Upper lobe of left lung (tissue), 6 donors: ENCODE data around the gene UGT1A1. TPM values are rescaled to one million over a fixed set of nuclear protein-coding genes. Genes with fewer than 3 reads are reported as not detected.

ENCODE experiments used
- ATAC-seq, 2 donors: fragments of 200-7000 bp; cut with Tn5 transposase; one replicate each; pipeline ENCODE4 v1.9.1; 2022; ENCODE audit warnings: mild to moderate bottlenecking in 2 of 2, moderate library complexity in 2 of 2; ENCODE audit not compliant: low FRiP score in 2 of 2
- DNase-seq, 2 donors: peaks; one replicate each; pipeline ENCODE4 v3.0.0-alpha.2; 2019 to 2020
- H3K27ac ChIP-seq, 4 donors: fragments of 200-600 bp; sonication (generic); one replicate each; pipeline ENCODE4 v1.5.1; 2016 to 2019
- H3K27me3 ChIP-seq, 4 donors: fragments of 200-600 bp; sonication (generic); one replicate each; pipeline ENCODE4 v1.5.1; 2017 to 2019
- H3K36me3 ChIP-seq, 4 donors: fragments of 200-600 bp; sonication (generic); one replicate each; pipeline ENCODE4 v1.5.1; 2016 to 2019
- H3K4me1 ChIP-seq, 4 donors: fragments of 200-600 bp; sonication (generic); one replicate each; pipeline ENCODE4 v1.5.1; 2018 to 2019
- H3K4me3 ChIP-seq, 4 donors: fragments of 200-600 bp; sonication (generic); one replicate each; pipeline ENCODE4 v1.5.1; 2017 to 2019; ENCODE audit warnings: mild to moderate bottlenecking in 2 of 4, moderate library complexity in 1 of 4
- H3K9me3 ChIP-seq, 4 donors: fragments of 200-600 bp; sonication (generic); one replicate each; pipeline ENCODE4 v1.5.1; 2018 to 2019
- CTCF ChIP-seq, 6 experiments: fragments of 450-650 bp in 4 of 6; fragments of 200-600 bp in 2 of 6; sonication (generic) in 2 of 6; IDR thresholded peaks; one replicate each; pipeline ENCODE4 v1.5.1; 2016 to 2019; ENCODE audit warnings: antibody characterized with exemption in 6 of 6
- EP300 ChIP-seq, 4 donors: sonication (generic); formaldehyde crosslinking; IDR thresholded peaks; one replicate each; pipeline ENCODE4 v1.5.1; 2017; ENCODE audit warnings: antibody characterized with exemption in 4 of 4, control low read depth in 2 of 4
- POLR2A ChIP-seq, 4 donors: fragments of 450-650 bp; IDR thresholded peaks; one replicate each; pipeline ENCODE4 v1.5.1; 2016 to 2017; ENCODE audit warnings: antibody characterized with exemption in 4 of 4, mild to moderate bottlenecking in 2 of 4
- POLR2AphosphoS5 ChIP-seq, 2 donors: sonication (generic); formaldehyde crosslinking; IDR thresholded peaks; one replicate each; pipeline ENCODE4 v1.5.1; 2017; ENCODE audit warnings: antibody characterized with exemption in 2 of 2
- WGBS, 2 donors: methylation state at CpG; one replicate each; pipeline ENCODE4 v1.1.5; 2017 to 2018; 5-methylcytosine and 5-hydroxymethylcytosine counted together
- total RNA-seq, 6 donors: library from RNA; depleted of rRNA in 4 of 6; stranded (reverse); fragments of >200 nt in 4 of 6; gene quantifications; one replicate each; pipeline versions ENCODE4 v1.1.0 to v1.2.1, GENCODE V29; 2016 to 2021
- donor health status: DM: no; HTN: no; CAD: no; lungs with moderate emphysema.
- donor health status: DM: no; HTN: yes; CAD: no; lungs with severe emphysema.

UGT1A1 gene
- total RNA-seq, 6 donors from 2014 or later = 0.15 to 1.4 (median 1.0) TPM; not detected in 3

DNA sequence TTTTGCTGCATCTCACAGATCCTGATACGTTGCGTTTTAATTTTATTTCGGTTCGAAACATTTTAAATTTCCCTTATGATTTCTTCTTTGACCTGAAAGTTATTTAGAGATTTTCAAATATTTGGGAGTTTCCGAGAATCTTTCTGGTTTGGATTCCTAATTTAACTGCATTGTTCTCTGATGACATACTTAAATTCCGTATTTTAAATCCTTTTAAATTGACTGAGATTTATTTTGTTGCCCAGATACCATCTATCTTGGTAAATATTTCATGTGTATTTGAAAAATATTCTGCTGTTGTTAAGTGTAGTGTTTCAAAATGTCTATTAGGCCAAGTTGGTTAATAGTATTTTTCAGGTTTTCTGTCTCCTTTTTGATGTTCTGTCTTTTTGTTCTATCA, 55.8 kb downstream of the UGT1A1 start:
- Histone ChIP-seq H3K9me3 (no peaks in the 10 kb centered on the region), H3K4me3 (no peak overlapping the region), H3K27me3 (no peaks in the 10 kb centered on the region), H3K36me3 (no peaks in the 10 kb centered on the region), H3K4me1 (no peaks in the 10 kb centered on the region), H3K27ac (no peak overlapping the region)
- WGBS, 2 donors = 83 to 84% methylated on average over 6 of the region's 6 CpGs
- ATAC-seq (no peak), DNase-seq (no peak)
- no peak for TF ChIP-seq EP300 (IDR thresholded peaks at IDR 0.05)
- TF ChIP-seq POLR2A (IDR thresholded peaks at IDR 0.05) = no peak
- no peak for TF ChIP-seq CTCF (IDR thresholded peaks at IDR 0.05)
- TF ChIP-seq POLR2AphosphoS5 (IDR thresholded peaks at IDR 0.05) = no peak

DNA sequence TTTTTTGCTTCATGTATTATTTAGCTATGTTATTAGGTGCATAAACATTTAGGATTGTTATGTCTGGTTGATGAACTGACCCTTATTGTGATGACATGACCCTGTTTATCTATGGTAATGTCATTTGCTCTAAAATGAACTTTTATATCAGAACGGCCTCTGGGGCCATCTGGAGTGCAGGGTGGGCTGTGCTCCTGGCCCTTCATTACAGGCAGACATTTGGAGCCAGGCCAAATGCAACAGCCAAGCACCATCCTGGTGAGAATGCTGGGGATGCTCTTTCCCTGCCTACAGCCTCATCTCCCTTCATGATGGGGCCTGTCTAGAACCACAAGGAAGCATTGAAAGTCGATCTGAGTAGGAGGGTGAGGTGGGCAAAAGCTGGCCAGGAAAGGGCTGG, 56.3 kb downstream of the UGT1A1 start:
- TF ChIP-seq POLR2AphosphoS5 (IDR thresholded peaks at IDR 0.05) = no peak
- no peak for TF ChIP-seq CTCF (IDR thresholded peaks at IDR 0.05)
- no peak for TF ChIP-seq POLR2A (IDR thresholded peaks at IDR 0.05)
- no peak for TF ChIP-seq EP300 (IDR thresholded peaks at IDR 0.05)
- H3K4me3 ChIP-seq = no peak overlapping the region
- no peaks in the 10 kb centered on the region for H3K9me3 ChIP-seq
- no peak for DNase-seq
- ATAC-seq = no peak
- no peak overlapping the region for H3K27ac ChIP-seq
- no peaks in the 10 kb centered on the region for H3K36me3 ChIP-seq
- H3K4me1 ChIP-seq = no peaks in the 10 kb centered on the region
- 47 to 54% methylated on average over 2 of the region's 2 CpGs for WGBS, 2 donors
- no peaks in the 10 kb centered on the region for H3K27me3 ChIP-seq

- 81% methylated on average over 4 of the region's 4 CpGs for WGBS, 2 donors
- DNase-seq = no peak
Measured at GRCh38 chr2:233816771-233817170, 56.7 kb downstream of the UGT1A1 start.

GRCh38 chr2:233817361-233817911, 57.4 kb downstream of the UGT1A1 start:
- 77 to 95% methylated on average over 2 to 3 of the region's 3 CpGs for WGBS, 2 donors
- H3K4me1 ChIP-seq = no peaks in the 10 kb centered on the region

More at GRCh38 chr2:233816771-233817170, 56.7 kb downstream of the UGT1A1 start:
- Histone ChIP-seq H3K9me3 (no peaks in the 10 kb centered on the region), H3K27me3 (no peaks in the 10 kb centered on the region), H3K27ac (no peak overlapping the region), H3K36me3 (no peaks in the 10 kb centered on the region), H3K4me3 (no peak overlapping the region), H3K4me1 (no peaks in the 10 kb centered on the region)
- ATAC-seq = no peak
- TF ChIP-seq CTCF (IDR thresholded peaks at IDR 0.05) = no peak
- no peak for TF ChIP-seq EP300 (IDR thresholded peaks at IDR 0.05)
- no peak for TF ChIP-seq POLR2AphosphoS5 (IDR thresholded peaks at IDR 0.05)
- TF ChIP-seq POLR2A (IDR thresholded peaks at IDR 0.05) = no peak

More at GRCh38 chr2:233817361-233817911, 57.4 kb downstream of the UGT1A1 start:
- Histone ChIP-seq H3K9me3 (no peaks in the 10 kb centered on the region), H3K27me3 (no peaks in the 10 kb centered on the region), H3K27ac (no peak overlapping the region), H3K4me3 (no peak overlapping the region), H3K36me3 (no peaks in the 10 kb centered on the region)
- TF ChIP-seq EP300 (IDR thresholded peaks at IDR 0.05) (no peak), CTCF (IDR thresholded peaks at IDR 0.05) (no peak), POLR2AphosphoS5 (IDR thresholded peaks at IDR 0.05) (no peak), POLR2A (IDR thresholded peaks at IDR 0.05) (no peak)
- peak in 1 of 2 donors; percentile 20 for ATAC-seq
- peak in 1 of 2 donors; percentile 12 for DNase-seq
